ENCODE data around the gene CCDC192. TPM values are rescaled to one million over a fixed set of nuclear protein-coding genes. Genes with fewer than 3 reads are reported as not detected.

The CCDC192 gene
- total RNA-seq, 3 donors from 2014 or later, result 1.3 TPM; not detected in 2

DNA sequence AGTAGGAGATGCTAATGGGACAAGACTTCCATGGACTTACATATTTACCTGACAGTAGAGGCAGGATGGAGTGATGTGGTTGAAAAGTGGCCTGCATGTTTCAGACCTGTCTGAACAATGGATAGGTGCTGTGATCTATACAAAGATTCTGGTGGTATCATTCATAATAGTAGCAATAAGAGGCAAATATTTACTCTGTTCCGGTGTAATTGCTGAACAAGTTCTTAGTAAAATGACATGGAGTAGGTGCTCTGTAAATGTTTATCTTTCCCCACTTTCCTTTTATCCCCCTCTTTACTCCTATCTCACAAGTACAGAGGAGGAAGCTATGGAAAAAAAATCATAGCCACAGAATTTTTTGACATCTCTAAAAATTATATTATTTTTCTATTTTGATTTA, 221.4 kb downstream of the CCDC192 start:
- H3K36me3 ChIP-seq, result no peaks in the 10 kb centered on the region
- intact Hi-C loops (cut with DNase I; ENCODE audit: low total_unique reads), result no loop called here
- no peak overlapping the region for H3K27ac ChIP-seq
- no peaks in the 10 kb centered on the region for H3K27me3 ChIP-seq
- H3K4me1 ChIP-seq, result no peaks in the 10 kb centered on the region
- H3K9me3 ChIP-seq, result no peaks in the 10 kb centered on the region
- no peak overlapping the region for H3K4me3 ChIP-seq
- TF ChIP-seq POLR2A (IDR thresholded peaks at IDR 0.05) (no peak), POLR2AphosphoS5 (IDR thresholded peaks at IDR 0.05) (no peak)
- TF ChIP-seq, protein P1, sequence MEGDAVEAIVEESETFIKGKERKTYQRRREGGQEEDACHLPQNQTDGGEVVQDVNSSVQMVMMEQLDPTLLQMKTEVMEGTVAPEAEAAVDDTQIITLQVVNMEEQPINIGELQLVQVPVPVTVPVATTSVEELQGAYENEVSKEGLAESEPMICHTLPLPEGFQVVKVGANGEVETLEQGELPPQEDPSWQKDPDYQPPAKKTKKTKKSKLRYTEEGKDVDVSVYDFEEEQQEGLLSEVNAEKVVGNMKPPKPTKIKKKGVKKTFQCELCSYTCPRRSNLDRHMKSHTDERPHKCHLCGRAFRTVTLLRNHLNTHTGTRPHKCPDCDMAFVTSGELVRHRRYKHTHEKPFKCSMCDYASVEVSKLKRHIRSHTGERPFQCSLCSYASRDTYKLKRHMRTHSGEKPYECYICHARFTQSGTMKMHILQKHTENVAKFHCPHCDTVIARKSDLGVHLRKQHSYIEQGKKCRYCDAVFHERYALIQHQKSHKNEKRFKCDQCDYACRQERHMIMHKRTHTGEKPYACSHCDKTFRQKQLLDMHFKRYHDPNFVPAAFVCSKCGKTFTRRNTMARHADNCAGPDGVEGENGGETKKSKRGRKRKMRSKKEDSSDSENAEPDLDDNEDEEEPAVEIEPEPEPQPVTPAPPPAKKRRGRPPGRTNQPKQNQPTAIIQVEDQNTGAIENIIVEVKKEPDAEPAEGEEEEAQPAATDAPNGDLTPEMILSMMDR (IDR thresholded peaks at IDR 0.05), result no peak
- DNase-seq (ENCODE audit: low spot score in 2 of 2), result no peak

GRCh38 chr5:127925916-127926315, 222.7 kb downstream of the CCDC192 start:
- Histone ChIP-seq H3K4me3 (no peak overlapping the region), H3K27ac (peak overlapping the region; percentile 46 to 60), H3K36me3 (no peaks in the 10 kb centered on the region), H3K27me3 (no peaks in the 10 kb centered on the region), H3K4me1 (no peaks in the 10 kb centered on the region), H3K9me3 (no peaks in the 10 kb centered on the region)
- intact Hi-C loops (cut with DNase I; ENCODE audit: low total_unique reads), result no loop called here
- DNase-seq (ENCODE audit: low spot score in 2 of 2), result peak in 1 of 2 donors; percentile 63
- TF ChIP-seq POLR2AphosphoS5 (IDR thresholded peaks at IDR 0.05) (no peak), POLR2A (IDR thresholded peaks at IDR 0.05) (no peak)
- TF ChIP-seq, protein P1 (IDR thresholded peaks at IDR 0.05), result no peak

DNA sequence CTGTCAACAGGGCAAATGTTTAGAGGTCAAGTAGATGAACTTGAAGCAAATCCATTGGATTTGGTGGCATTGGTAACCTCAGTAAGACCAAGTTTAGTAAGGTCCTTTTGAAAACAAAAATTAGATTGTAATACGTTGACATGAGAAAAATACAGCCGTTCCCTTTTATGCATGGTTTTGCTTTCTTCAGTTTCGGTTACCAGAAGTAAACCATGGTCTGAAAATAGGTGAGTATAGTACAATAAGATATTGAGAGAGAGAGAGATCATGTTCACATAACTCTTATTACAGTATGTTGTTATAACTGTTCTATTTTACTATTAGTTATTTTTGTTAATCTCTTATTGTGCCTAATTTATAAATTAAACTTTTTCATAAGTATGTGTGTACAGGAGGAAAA, 223.8 kb downstream of the CCDC192 start:
- Histone ChIP-seq H3K9me3 (no peaks in the 10 kb centered on the region), H3K4me1 (no peaks in the 10 kb centered on the region), H3K27ac (peak overlapping the region in 1 of 2 donors; percentile 60), H3K4me3 (no peak overlapping the region), H3K27me3 (no peaks in the 10 kb centered on the region), H3K36me3 (no peaks in the 10 kb centered on the region)
- intact Hi-C loops (cut with DNase I; ENCODE audit: low total_unique reads), result no loop called here
- no peak for DNase-seq (ENCODE audit: low spot score in 2 of 2)
- TF ChIP-seq, protein P1 (IDR thresholded peaks at IDR 0.05), result no peak
- TF ChIP-seq POLR2AphosphoS5 (IDR thresholded peaks at IDR 0.05) (no peak), POLR2A (IDR thresholded peaks at IDR 0.05) (no peak)

GRCh38 chr5:127928053-127928452, 224.9 kb downstream of the CCDC192 start:
- H3K36me3 ChIP-seq, result no peaks in the 10 kb centered on the region
- intact Hi-C loops (cut with DNase I; ENCODE audit: low total_unique reads), result no loop called here
- H3K4me3 ChIP-seq, result no peak overlapping the region
- H3K4me1 ChIP-seq, result no peaks in the 10 kb centered on the region
- TF ChIP-seq POLR2A (IDR thresholded peaks at IDR 0.05) (no peak), POLR2AphosphoS5 (IDR thresholded peaks at IDR 0.05) (no peak)
- TF ChIP-seq, protein P1 (IDR thresholded peaks at IDR 0.05), result no peak
- DNase-seq (ENCODE audit: low spot score in 2 of 2), result no peak
- no peak overlapping the region for H3K27ac ChIP-seq
- H3K9me3 ChIP-seq, result no peaks in the 10 kb centered on the region
- H3K27me3 ChIP-seq, result no peaks in the 10 kb centered on the region

- H3K4me3 ChIP-seq, result no peak overlapping the region
- H3K4me1 ChIP-seq, result no peaks in the 10 kb centered on the region
- no peak for DNase-seq (ENCODE audit: low spot score in 2 of 2)
- peak overlapping the region; percentile 46 to 50 for H3K27ac ChIP-seq
- no peaks in the 10 kb centered on the region for H3K27me3 ChIP-seq
- no peaks in the 10 kb centered on the region for H3K36me3 ChIP-seq
- no peaks in the 10 kb centered on the region for H3K9me3 ChIP-seq
- no peak for TF ChIP-seq POLR2A (IDR thresholded peaks at IDR 0.05)
- TF ChIP-seq POLR2AphosphoS5 (IDR thresholded peaks at IDR 0.05), result no peak
- TF ChIP-seq, protein P1 (IDR thresholded peaks at IDR 0.05), result no peak
- intact Hi-C loops (cut with DNase I; ENCODE audit: low total_unique reads), result no loop called here
Measured at GRCh38 chr5:127930311-127930710, 227.1 kb downstream of the CCDC192 start.
